CD4-positive, alpha-beta memory T cell (primary cell): Measurements from ENCODE around the gene KDM5C. TPM values are rescaled to one million over a fixed set of nuclear protein-coding genes. Genes with fewer than 3 reads are reported as not detected.
A peak's percentile ranks its signal among the peaks of the same experiment; 100 is the strongest.

Source experiments
- CTCF ChIA-PET: fragments of 350-600 bp; sonication (Branson Sonifier 250); formaldehyde crosslinking; loops from one replicate; lab custom pipeline; 2021; ENCODE audit warnings: inconsistent platforms; ENCODE audit not compliant: partially characterized antibody; lab: Charles Lee
- POLR2A ChIA-PET: fragments of 350-600 bp; sonication (Branson Sonifier 250); formaldehyde crosslinking; loops from one replicate; lab custom pipeline; 2021; ENCODE audit not compliant: partially characterized antibody; lab: Charles Lee
- DNase-seq, 5 donors: peaks; one replicate each; pipeline versions ENCODE4 v3.0.0 to v3.0.0-alpha.2; 2020 to 2022; ENCODE audit warnings: mixed read lengths in 1 of 5
- H3K27ac ChIP-seq: one replicate; pipeline ENCODE4 v1.7.0; 2013; ENCODE audit warnings: low read depth, low read length
- H3K27me3 ChIP-seq: 2 replicates; pipeline ENCODE4 v1.7.0; 2013; ENCODE audit warnings: mild to moderate bottlenecking, low read length, moderate library complexity; ENCODE audit not compliant: insufficient read depth
- H3K36me3 ChIP-seq: 2 replicates; pipeline ENCODE4 v1.7.0; 2013; ENCODE audit warnings: mild to moderate bottlenecking, low read length, moderate library complexity; ENCODE audit not compliant: insufficient read depth
- H3K4me1 ChIP-seq: 2 replicates; pipeline ENCODE4 v1.7.0; 2013; ENCODE audit warnings: mild to moderate bottlenecking, low read length, moderate library complexity; ENCODE audit not compliant: insufficient read depth
- H3K4me3 ChIP-seq, 2 donors: one replicate each; pipeline ENCODE4 v1.7.0; 2013; ENCODE audit warnings: low read length in 2 of 2, mild to moderate bottlenecking in 1 of 2
- H3K9me3 ChIP-seq, 2 donors: one replicate each; pipeline ENCODE4 v1.7.0; 2013; ENCODE audit warnings: low read length in 2 of 2, control low read depth in 1 of 2; ENCODE audit not compliant: control insufficient read depth in 1 of 2
- H3K27ac Mint-ChIP-seq, 7 donors: one replicate each; pipeline ENCODE4 v1.8.0; 2020 to 2021; ENCODE audit warnings: mixed read lengths in 7 of 7, mild to moderate bottlenecking in 6 of 7, inconsistent platforms in 3 of 7, moderate library complexity in 3 of 7
- H3K27me3 Mint-ChIP-seq, 2 donors: one replicate each; pipeline ENCODE4 v1.8.0; 2020 to 2021; ENCODE audit warnings: mixed read lengths in 2 of 2
- H3K36me3 Mint-ChIP-seq, 2 donors: one replicate each; pipeline ENCODE4 v1.8.0; 2020 to 2021; ENCODE audit warnings: mixed read lengths in 2 of 2, inconsistent platforms in 1 of 2, mild to moderate bottlenecking in 1 of 2
- H3K4me1 Mint-ChIP-seq, 4 donors: one replicate each; pipeline ENCODE4 v1.8.0; 2020 to 2021; ENCODE audit warnings: mixed read lengths in 4 of 4, mild to moderate bottlenecking in 1 of 4
- H3K4me3 Mint-ChIP-seq, 8 donors: one replicate each; pipeline ENCODE4 v1.8.0; 2020 to 2021; ENCODE audit warnings: mixed read lengths in 8 of 8, mild to moderate bottlenecking in 7 of 8, moderate library complexity in 6 of 8, inconsistent platforms in 3 of 8
- H3K9me3 Mint-ChIP-seq, 8 donors: one replicate each; pipeline ENCODE4 v1.8.0; 2020 to 2021; ENCODE audit warnings: mixed read lengths in 8 of 8, mild to moderate bottlenecking in 5 of 8, inconsistent platforms in 3 of 8, moderate library complexity in 1 of 8
- intact Hi-C: fragments of 100-400 bp; cut with micrococcal nuclease; formaldehyde crosslinking; loops from one replicate; pipeline ENCODE4 v1.15.1; 2023
- polyA plus RNA-seq, 2 donors: library from polyadenylated mRNA; unstranded; fragments of 300-500 nt; fragmentation: Illumina TruSeq; gene quantifications; one replicate each; pipeline ENCODE4 v1.2.3, GENCODE V29; 2021
- total RNA-seq, 2 experiments: library from RNA; stranded (reverse); gene quantifications; one replicate each; pipeline ENCODE4 v1.2.3, GENCODE V29; 2021

The KDM5C gene
- total and polyA plus RNA-seq, 4 experiments from 2014 or later = 8.0 to 127 (median 73.3) TPM

GRCh38 chrX:53237056-53237455, 12.0 kb upstream of the KDM5C start:
- Histone ChIP-seq H3K27ac (no peak overlapping the region), H3K4me3 (no peak overlapping the region), H3K9me3 (no peaks in the 10 kb centered on the region), H3K36me3 (no peaks in the 10 kb centered on the region), H3K27me3 (no peaks in the 10 kb centered on the region), H3K4me1 (no peaks in the 10 kb centered on the region)
- no peak for DNase-seq
- no peak overlapping the region for H3K27ac Mint-ChIP-seq
- intact Hi-C loops = no loop called here
- CTCF ChIA-PET = no interaction called here
- H3K4me3 Mint-ChIP-seq = no peak overlapping the region
- no peaks in the 10 kb centered on the region for H3K9me3 Mint-ChIP-seq
- H3K4me1 Mint-ChIP-seq = no peaks in the 10 kb centered on the region
- H3K27me3 Mint-ChIP-seq = no peaks in the 10 kb centered on the region
- POLR2A ChIA-PET = interaction anchor here (0.6 kb wide), 1 partner anchor 723 kb away, joined by 3 read pairs; no protein-coding TSS in a partner anchor
- no peaks in the 10 kb centered on the region for H3K36me3 Mint-ChIP-seq

- Histone ChIP-seq H3K4me3 (no peak overlapping the region), H3K4me1 (no peaks in the 10 kb centered on the region), H3K27me3 (no peaks in the 10 kb centered on the region), H3K36me3 (no peaks in the 10 kb centered on the region), H3K27ac (no peak overlapping the region), H3K9me3 (no peaks in the 10 kb centered on the region)
- ChIA-PET POLR2A (interaction anchor here (0.6 kb wide), 1 partner anchor 724 kb away, joined by 3 read pairs; no protein-coding TSS in a partner anchor), CTCF (no interaction called here)
- H3K27ac Mint-ChIP-seq = no peak overlapping the region
- H3K4me1 Mint-ChIP-seq = no peaks in the 10 kb centered on the region
- no peaks in the 10 kb centered on the region for H3K27me3 Mint-ChIP-seq
- DNase-seq = no peak
- no peaks in the 10 kb centered on the region for H3K36me3 Mint-ChIP-seq
- intact Hi-C loops = no loop called here
- H3K4me3 Mint-ChIP-seq = no peak overlapping the region
- no peaks in the 10 kb centered on the region for H3K9me3 Mint-ChIP-seq
Measured at GRCh38 chrX:53236025-53236679, 11.1 kb upstream of the KDM5C start.

- CTCF ChIA-PET = no interaction called here
- no peak for DNase-seq
- H3K4me3 Mint-ChIP-seq = no peak overlapping the region
- H3K4me1 Mint-ChIP-seq = no peaks in the 10 kb centered on the region
- no peaks in the 10 kb centered on the region for H3K27me3 ChIP-seq
- no peak overlapping the region for H3K4me3 ChIP-seq
- H3K27ac ChIP-seq = no peak overlapping the region
- POLR2A ChIA-PET = no interaction called here
- intact Hi-C loops = no loop called here
- H3K9me3 Mint-ChIP-seq = no peaks in the 10 kb centered on the region
- H3K36me3 Mint-ChIP-seq = no peaks in the 10 kb centered on the region
- no peaks in the 10 kb centered on the region for H3K4me1 ChIP-seq
- H3K27me3 Mint-ChIP-seq = no peaks in the 10 kb centered on the region
- no peak overlapping the region for H3K27ac Mint-ChIP-seq
- no peaks in the 10 kb centered on the region for H3K36me3 ChIP-seq
- no peaks in the 10 kb centered on the region for H3K9me3 ChIP-seq
Measured at GRCh38 chrX:53235566-53235965, 10.6 kb upstream of the KDM5C start.

GRCh38 chrX:53234484-53234883, 9.5 kb upstream of the KDM5C start:
- intact Hi-C loops = no loop called here
- Histone ChIP-seq H3K9me3 (no peaks in the 10 kb centered on the region), H3K4me1 (no peaks in the 10 kb centered on the region), H3K4me3 (no peak overlapping the region), H3K27me3 (no peaks in the 10 kb centered on the region), H3K27ac (no peak overlapping the region), H3K36me3 (no peaks in the 10 kb centered on the region)
- H3K9me3 Mint-ChIP-seq = no peaks in the 10 kb centered on the region
- no peaks in the 10 kb centered on the region for H3K4me1 Mint-ChIP-seq
- ChIA-PET CTCF (no interaction called here), POLR2A (no interaction called here)
- H3K27ac Mint-ChIP-seq = no peak overlapping the region
- H3K4me3 Mint-ChIP-seq = no peak overlapping the region
- no peaks in the 10 kb centered on the region for H3K27me3 Mint-ChIP-seq
- H3K36me3 Mint-ChIP-seq = no peaks in the 10 kb centered on the region
- no peak for DNase-seq

GRCh38 chrX:53233536-53233935, 8.5 kb upstream of the KDM5C start:
- Histone ChIP-seq H3K4me3 (no peak overlapping the region), H3K27me3 (no peaks in the 10 kb centered on the region), H3K36me3 (no peaks in the 10 kb centered on the region), H3K4me1 (no peaks in the 10 kb centered on the region), H3K9me3 (no peaks in the 10 kb centered on the region), H3K27ac (no peak overlapping the region)
- no peak for DNase-seq
- ChIA-PET CTCF (no interaction called here), POLR2A (no interaction called here)
- Mint-ChIP-seq H3K9me3 (no peaks in the 10 kb centered on the region), H3K27me3 (no peaks in the 10 kb centered on the region), H3K4me1 (no peaks in the 10 kb centered on the region), H3K36me3 (no peaks in the 10 kb centered on the region), H3K4me3 (no peak overlapping the region), H3K27ac (no peak overlapping the region)
- intact Hi-C loops = no loop called here

DNA sequence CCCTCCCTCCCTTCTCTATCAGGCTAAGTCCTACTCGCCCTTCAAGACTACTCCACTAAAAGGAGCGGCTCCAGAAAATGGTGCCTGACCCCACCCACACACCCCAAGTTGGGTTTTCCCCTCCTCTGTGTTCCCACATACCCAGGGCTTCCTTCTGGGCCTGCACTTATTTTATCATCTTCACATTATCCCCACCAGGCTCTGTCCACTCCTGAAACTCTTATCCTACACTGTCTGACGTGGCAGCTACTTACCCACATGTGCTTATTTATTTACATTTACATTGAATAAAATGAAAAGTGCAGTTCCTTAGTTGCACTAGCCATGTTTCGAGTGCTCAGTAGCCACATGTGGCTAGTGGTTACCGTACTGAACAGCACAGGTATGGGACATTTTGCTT, 5.1 kb upstream of the KDM5C start:
- Histone ChIP-seq H3K27ac (no peak overlapping the region), H3K9me3 (no peaks in the 10 kb centered on the region), H3K27me3 (no peaks in the 10 kb centered on the region), H3K36me3 (no peaks in the 10 kb centered on the region), H3K4me3 (no peak overlapping the region), H3K4me1 (peaks cover 7% of the 10 kb centered on the region)
- ChIA-PET POLR2A (no interaction called here), CTCF (no interaction called here)
- Mint-ChIP-seq H3K27ac (no peak overlapping the region), H3K36me3 (peaks cover under 1 to 3% of the 10 kb centered on the region in 2 donors), H3K9me3 (peaks cover 0 to 3% (median 0%) of the 10 kb centered on the region in 8 donors), H3K27me3 (no peaks in the 10 kb centered on the region), H3K4me1 (peaks cover 3 to 10% (median 7%) of the 10 kb centered on the region in 4 donors), H3K4me3 (no peak overlapping the region)
- intact Hi-C loops = no loop called here
- DNase-seq = no peak

- H3K4me1 ChIP-seq = peaks cover 22% of the 10 kb centered on the region
- no peaks in the 10 kb centered on the region for H3K9me3 ChIP-seq
- CTCF ChIA-PET = no interaction called here
- H3K27ac Mint-ChIP-seq = peak overlapping the region in 2 of 7 donors; percentile 15 to 38
- H3K27ac ChIP-seq = no peak overlapping the region
- intact Hi-C loops = loop anchor here (5.0 to 10.0 kb wide), 2 partner anchors 145 to 1578 kb away; partner anchors contain the start of genes MAGED2 and TSPYL2
- POLR2A ChIA-PET = no interaction called here
- no peak overlapping the region for H3K4me3 ChIP-seq
- peaks cover 17 to 34% (median 27%) of the 10 kb centered on the region in 4 donors for H3K4me1 Mint-ChIP-seq
- peaks cover 8 to 16% of the 10 kb centered on the region in 2 donors for H3K36me3 Mint-ChIP-seq
- no peak overlapping the region for H3K4me3 Mint-ChIP-seq
- no peak for DNase-seq
- no peaks in the 10 kb centered on the region for H3K36me3 ChIP-seq
- H3K27me3 Mint-ChIP-seq = peaks cover 0 to 2% of the 10 kb centered on the region in 2 donors
- H3K9me3 Mint-ChIP-seq = peaks cover 0 to 7% (median 0%) of the 10 kb centered on the region in 8 donors
- H3K27me3 ChIP-seq = no peaks in the 10 kb centered on the region
Measured at GRCh38 chrX:53227224-53227765, 2.3 kb upstream of the KDM5C start.
